ENCODE results near the gene TRMT61A.

The TRMT61A gene

GRCh38 chr14:103501041-103501870 lies 27.7 kb upstream of the TRMT61A start:
- no peak for DNase-seq (ENCODE audit: low read depth)
- no peak overlapping the region for H3K4me3 ChIP-seq (ENCODE audit: low read depth, low read length)
- TF ChIP-seq CTCF (IDR thresholded peaks at IDR 0.05; ENCODE audit: low read depth, low read length, missing control alignments), result no peak

- DNase-seq (ENCODE audit: low read depth), result no peak
- no peak overlapping the region for H3K4me3 ChIP-seq (ENCODE audit: low read depth, low read length)
- no peak for TF ChIP-seq CTCF (IDR thresholded peaks at IDR 0.05; ENCODE audit: low read depth, low read length, missing control alignments)
Measured at GRCh38 chr14:103501921-103502669, 26.9 kb upstream of the TRMT61A start.

GRCh38 chr14:103502877-103503276 lies 26.1 kb upstream of the TRMT61A start:
- no peak for DNase-seq (ENCODE audit: low read depth)
- no peak overlapping the region for H3K4me3 ChIP-seq (ENCODE audit: low read depth, low read length)
- TF ChIP-seq CTCF (IDR thresholded peaks at IDR 0.05; ENCODE audit: low read depth, low read length, missing control alignments), result no peak

DNA sequence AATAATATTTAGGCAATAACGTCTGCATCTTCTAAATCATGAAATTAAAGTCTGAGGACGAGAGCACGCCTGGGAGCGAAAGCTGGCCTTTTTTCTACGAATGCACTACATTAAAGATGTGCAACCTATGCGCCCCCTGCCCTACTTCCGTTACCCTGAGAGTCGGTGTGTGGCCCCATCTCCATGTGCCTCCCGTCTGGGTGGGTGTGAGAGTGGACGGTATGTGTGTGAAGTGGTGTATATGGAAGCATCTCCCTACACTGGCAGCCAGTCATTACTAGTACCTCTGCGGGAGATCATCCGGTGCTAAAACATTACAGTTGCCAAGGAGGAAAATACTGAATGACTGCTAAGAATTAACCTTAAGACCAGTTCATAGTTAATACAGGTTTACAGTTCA lies 25.7 kb upstream of the TRMT61A start:
- no peak for TF ChIP-seq CTCF (IDR thresholded peaks at IDR 0.05; ENCODE audit: low read depth, low read length, missing control alignments)
- H3K4me3 ChIP-seq (ENCODE audit: low read depth, low read length), result no peak overlapping the region
- no peak for DNase-seq (ENCODE audit: low read depth)

- DNase-seq (ENCODE audit: low read depth), result no peak
- no peak for TF ChIP-seq CTCF (IDR thresholded peaks at IDR 0.05; ENCODE audit: low read depth, low read length, missing control alignments)
- no peak overlapping the region for H3K4me3 ChIP-seq (ENCODE audit: low read depth, low read length)
Measured at GRCh38 chr14:103504991-103505565, 23.9 kb upstream of the TRMT61A start.

DNA sequence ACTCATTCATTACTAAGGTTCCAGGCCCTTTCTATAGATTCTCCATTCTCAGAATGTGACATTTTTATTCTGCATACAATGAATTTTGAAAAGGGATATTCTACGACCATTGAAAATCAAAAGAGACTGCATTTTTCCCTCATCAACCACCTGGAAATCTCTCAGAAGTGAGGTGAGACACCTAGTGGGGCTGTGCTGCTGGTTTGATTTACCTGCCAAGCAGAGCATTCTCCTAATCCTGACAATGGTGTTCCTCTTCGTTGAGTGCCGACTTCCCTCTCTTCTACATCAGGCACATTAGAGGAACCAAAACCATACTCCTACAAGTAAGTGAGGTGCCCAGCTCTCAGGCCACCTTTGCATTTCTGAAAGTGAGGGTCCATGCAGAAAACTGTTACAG lies 21.2 kb upstream of the TRMT61A start:
- no peak overlapping the region for H3K4me3 ChIP-seq (ENCODE audit: low read depth, low read length)
- no peak for DNase-seq (ENCODE audit: low read depth)
- no peak for TF ChIP-seq CTCF (IDR thresholded peaks at IDR 0.05; ENCODE audit: low read depth, low read length, missing control alignments)

All from GM12864 (cell line).